Adipose tissue (tissue), 3 donors: ENCODE results near the gene DUSP28. TPM values are rescaled to one million over a fixed set of nuclear protein-coding genes. Genes with fewer than 3 reads are reported as not detected.

Source experiments
- H3K27ac ChIP-seq: one replicate; pipeline ENCODE4 v1.5.1; 2013; ENCODE audit warnings: low read depth, low read length
- WGBS, 3 donors: extraction: QIAGEN DNeasy Blood & Tissue Kit; methylation state at CpG; one replicate each; pipeline ENCODE4 v1.1.7; 2013; 5-methylcytosine and 5-hydroxymethylcytosine counted together
- polyA plus RNA-seq, 3 donors: library from polyadenylated mRNA; stranded (reverse); fragments of 200-250 nt; gene quantifications; one replicate each; pipeline ENCODE4 v1.2.3, GENCODE V29; 2013
- donor health status: healthy with polysubstance abuse.
- donor health status: Bipolar disorder and iron deficiency.
- donor health status: healthy.

DUSP28 gene
- polyA plus RNA-seq, 3 donors = 3.2 to 4.6 (median 4.3) TPM

DNA sequence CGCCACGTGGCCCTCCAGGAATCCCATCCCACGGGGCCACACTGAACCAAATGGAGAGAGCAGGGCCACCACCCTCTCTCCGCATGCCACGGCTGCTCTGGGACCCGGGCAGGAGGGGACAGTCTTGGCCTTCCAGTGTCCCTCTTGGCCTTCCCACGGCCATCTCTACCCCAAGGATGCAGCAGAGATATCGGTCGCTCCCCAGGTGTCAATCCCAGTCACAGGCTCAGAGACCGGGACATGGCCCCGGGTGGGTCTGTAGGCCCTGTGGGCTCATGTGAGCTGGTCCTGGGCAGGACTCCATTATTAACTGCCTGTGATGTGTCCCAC, 41.6 kb downstream of the DUSP28 start:
- WGBS, 3 donors = 93 to 95% (median 95%) methylated on average over 11 of the region's 11 CpGs
- H3K27ac ChIP-seq = no peak overlapping the region

GRCh38 chr2:240602266-240603050, 42.3 kb downstream of the DUSP28 start:
- no peak overlapping the region for H3K27ac ChIP-seq
- WGBS, 3 donors = 89 to 91% (median 90%) methylated on average over 22 to 32 of the region's 32 CpGs

GRCh38 chr2:240603081-240603835, 43.1 kb downstream of the DUSP28 start:
- 88 to 91% (median 90%) methylated on average over 21 to 22 of the region's 22 CpGs for WGBS, 3 donors

DNA sequence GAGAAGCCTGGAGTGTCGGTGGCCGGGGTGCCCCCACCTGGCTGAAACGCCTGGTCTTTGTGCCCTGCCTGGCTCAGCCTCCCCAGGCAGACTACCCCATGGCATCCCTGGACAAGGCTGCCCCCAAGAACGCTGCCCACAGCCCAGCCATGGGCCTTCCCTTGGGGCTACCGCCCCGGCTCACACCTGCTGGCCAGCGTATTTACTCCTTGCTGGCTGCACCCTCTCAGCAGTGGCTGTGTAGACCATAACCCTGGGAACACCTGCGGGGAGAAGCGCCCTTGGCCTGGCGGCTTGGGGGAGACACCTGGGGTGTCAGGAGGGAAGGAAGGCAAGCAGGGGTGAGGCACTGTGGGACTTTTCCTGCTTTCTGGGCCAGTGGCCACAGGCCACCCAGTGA, 43.7 kb downstream of the DUSP28 start:
- 89 to 91% (median 90%) methylated on average over 10 of the region's 10 CpGs for WGBS, 3 donors
- H3K27ac ChIP-seq = no peak overlapping the region

More at GRCh38 chr2:240603081-240603835, 43.1 kb downstream of the DUSP28 start:
- no peak overlapping the region for H3K27ac ChIP-seq

DNA sequence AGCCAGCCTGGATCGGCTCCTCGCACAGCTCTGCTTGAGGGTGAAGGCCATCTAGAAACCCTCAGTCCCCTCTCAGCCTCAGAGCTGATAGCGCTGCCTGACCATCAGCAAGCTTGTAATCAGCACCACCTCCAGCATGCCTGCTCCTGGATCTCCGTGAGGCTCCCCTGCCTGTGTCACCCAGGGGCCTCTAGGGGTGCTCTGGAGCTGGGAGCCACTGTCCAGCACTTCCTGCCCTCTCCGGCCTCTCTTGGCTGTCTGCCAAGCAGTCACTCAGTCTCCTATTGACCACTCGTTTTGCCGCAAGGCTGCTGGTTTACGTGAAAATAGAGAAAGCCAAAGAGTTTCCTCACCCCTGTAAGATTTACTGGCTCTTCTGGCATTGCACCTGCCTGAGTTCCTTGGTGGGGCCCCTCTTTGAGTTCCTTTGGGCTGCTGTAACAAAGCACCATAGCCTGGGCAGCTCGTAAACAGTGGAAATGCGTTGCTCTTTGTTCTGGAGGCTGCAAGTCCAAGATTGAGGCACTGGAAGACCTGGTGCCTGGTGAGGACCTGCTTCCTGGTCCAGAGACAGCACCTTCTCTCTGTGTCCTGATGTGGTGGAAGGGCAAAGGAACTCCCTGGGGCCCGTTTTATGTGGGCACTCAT, 44.3 kb downstream of the DUSP28 start:
- WGBS, 3 donors = 24 to 41% (median 31%) methylated on average over 9 to 11 of the region's 11 CpGs
- H3K27ac ChIP-seq = no peak overlapping the region

DNA sequence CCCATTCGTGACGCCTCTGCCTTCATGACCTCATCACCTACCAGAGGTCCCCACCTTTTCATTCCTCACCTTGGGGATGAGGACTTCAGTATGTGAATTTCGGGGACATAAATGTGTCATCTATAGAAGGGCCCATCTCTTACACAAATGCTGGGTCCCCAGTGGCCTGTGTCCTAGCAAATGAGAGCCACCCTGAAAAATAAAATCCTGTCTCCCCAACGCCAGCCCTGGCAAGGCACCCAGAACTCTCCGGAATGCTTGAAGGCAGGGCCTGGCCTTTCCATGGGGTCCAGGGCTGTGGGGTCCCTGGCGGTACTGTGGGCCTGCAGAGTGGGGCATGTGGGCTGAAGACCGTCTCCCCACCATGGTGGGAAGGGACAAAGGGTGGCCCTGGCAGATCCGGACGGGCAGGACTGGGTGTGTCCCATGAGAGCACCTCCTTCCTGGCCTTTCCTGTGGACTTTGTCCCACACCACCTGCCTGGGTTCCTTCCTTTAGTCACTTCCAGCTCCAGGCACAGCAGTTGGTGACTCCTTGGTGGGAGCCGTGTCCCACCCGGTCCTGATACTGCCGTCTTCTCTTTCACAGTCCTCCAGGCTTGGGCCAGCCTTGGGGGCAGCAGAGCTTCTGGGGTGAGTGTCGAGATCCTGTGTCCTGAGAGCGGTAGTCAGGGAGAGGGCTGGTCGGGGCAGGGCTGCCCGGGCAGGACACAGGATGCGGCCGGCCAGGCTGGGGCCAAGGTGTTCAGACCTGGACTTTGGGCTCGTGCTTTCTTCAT, 45.0 kb downstream of the DUSP28 start:
- no peak overlapping the region for H3K27ac ChIP-seq
- 80 to 88% (median 81%) methylated on average over 19 of the region's 19 CpGs for WGBS, 3 donors

DNA sequence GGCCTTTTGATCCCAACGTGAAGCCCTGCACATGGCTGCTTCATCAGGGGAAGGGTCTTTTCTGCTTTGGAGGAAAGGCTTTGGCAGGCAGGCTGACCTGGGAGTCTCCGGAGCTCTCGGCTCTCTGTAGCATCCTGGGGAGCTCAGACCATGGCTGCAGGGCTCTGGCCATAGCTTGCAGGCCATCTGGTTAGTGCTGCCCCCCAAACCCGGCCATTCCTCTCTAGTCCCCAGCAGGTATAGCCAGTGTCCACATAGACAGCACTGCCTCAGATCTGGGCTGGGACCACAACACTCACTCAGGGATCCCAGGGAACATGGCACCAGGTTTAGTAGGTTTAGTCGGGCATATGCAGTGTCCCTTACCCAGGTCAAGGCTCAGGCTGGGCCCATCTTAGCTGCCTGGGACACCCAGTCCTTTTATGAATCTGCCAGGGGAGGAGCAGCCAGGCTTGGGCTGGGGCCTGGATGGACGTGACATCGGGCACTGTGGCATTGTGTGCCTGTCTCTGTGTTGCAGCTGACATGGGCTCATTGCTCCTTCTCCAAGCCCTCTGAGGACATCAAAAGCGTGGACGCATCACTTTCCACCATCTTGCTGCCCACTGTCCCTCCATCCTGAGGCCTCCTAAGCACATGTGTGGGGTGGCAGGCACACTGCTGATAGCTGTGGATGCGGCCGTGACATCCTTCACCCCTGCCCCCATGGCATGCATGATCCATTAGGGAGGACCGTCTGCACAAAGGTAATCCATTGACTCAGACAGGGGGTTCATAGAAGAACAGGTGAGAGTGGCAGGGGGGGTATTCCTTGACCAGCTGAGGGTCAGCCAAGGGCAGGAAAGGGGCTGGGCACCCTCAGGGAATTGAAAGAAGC, 45.9 kb downstream of the DUSP28 start:
- WGBS, 3 donors = 84 to 89% (median 89%) methylated on average over 12 of the region's 12 CpGs
- H3K27ac ChIP-seq = no peak overlapping the region

- 72 to 90% (median 78%) methylated on average over 10 of the region's 10 CpGs for WGBS, 3 donors
Measured at GRCh38 chr2:240611601-240612210, 51.5 kb downstream of the DUSP28 start.

More at GRCh38 chr2:240611601-240612210, 51.5 kb downstream of the DUSP28 start:
- no peak overlapping the region for H3K27ac ChIP-seq

Other genes with a start within 250 kb of the DUSP28 start
- 10 to 100 TPM; 22.5 to 62.0 (median 27.1) TPM for gene GPC1, start 124.7 kb upstream of the DUSP28 start, polyA plus RNA-seq
- gene ANKMY1, start 2.4 kb upstream of the DUSP28 start, polyA plus RNA-seq = 1 to 10 TPM; 4.6 to 6.7 (median 6.5) TPM
- gene RNPEPL1, start 8.1 kb downstream of the DUSP28 start, polyA plus RNA-seq = 100 to 1,000 TPM in 1 of 3 donors, 10 to 100 TPM in 2; 53.8 to 107 (median 72.8) TPM
- gene CAPN10, start 26.4 kb downstream of the DUSP28 start, polyA plus RNA-seq = 10 to 100 TPM; 13.4 to 25.3 (median 18.7) TPM
- 1 to 10 TPM in 2 of 3 donors, under 1 TPM in 1; 0.60 to 2.3 (median 1.6) TPM for gene GPR35, start 65.1 kb downstream of the DUSP28 start, polyA plus RNA-seq
- 100 to 1,000 TPM in 1 of 3 donors, under 1 TPM in 1, not detected in 1; 0.03 to 159 TPM for gene AQP12B, start 122.5 kb downstream of the DUSP28 start, polyA plus RNA-seq
- gene AQP12A, start 131.5 kb downstream of the DUSP28 start, polyA plus RNA-seq = 100 to 1,000 TPM in 1 of 3 donors, not detected in 2; 105 TPM